Stimulated activated CD8-positive, alpha-beta memory T cell treated with anti-CD3 and anti-CD28 coated beads, Interleukin-2, amount 100 ng/mL, for 48 hours (primary cell): Measurements from ENCODE around the gene SFXN5.

Source experiments
- DNase-seq, 2 donors: peaks; one replicate each; pipeline ENCODE4 v3.0.0-alpha.2; 2020; ENCODE audit warnings: low read depth in 2 of 2

SFXN5 gene

GRCh38 chr2:72898585-72898906, 173.0 kb downstream of the SFXN5 start:
- no peak for DNase-seq

GRCh38 chr2:72897785-72898584, 173.5 kb downstream of the SFXN5 start:
- DNase-seq = no peak

- DNase-seq = no peak
These were observed 175.1 kb downstream of the SFXN5 start for GRCh38 chr2:72896446-72896845.

- DNase-seq = no peak
These were observed 175.7 kb downstream of the SFXN5 start for GRCh38 chr2:72895759-72896281.

GRCh38 chr2:72895154-72895553, 176.4 kb downstream of the SFXN5 start:
- no peak for DNase-seq

- DNase-seq = no peak
These were observed 177.0 kb downstream of the SFXN5 start for GRCh38 chr2:72894514-72894913.

GRCh38 chr2:72893594-72894319, 177.8 kb downstream of the SFXN5 start:
- peak in 1 of 2 donors; percentile 37 for DNase-seq

- DNase-seq = peak; percentile 34 to 40
These were observed 178.9 kb downstream of the SFXN5 start for GRCh38 chr2:72892506-72893173.
